GM10248 (cell line): ENCODE results near the gene MSH5.

Experiments used
- CTCF ChIA-PET: fragments of 300-600 bp; sonication (Branson Sonifier 250); formaldehyde crosslinking; extraction: SDS; loops from one replicate; lab custom pipeline; 2021; ENCODE audit warnings: antibody characterized with exemption; lab: Yijun Ruan, JAX
- POLR2A ChIA-PET: fragments of 350-650 bp; sonication (Branson Sonifier 250); formaldehyde crosslinking; extraction: SDS; loops from one replicate; lab custom pipeline; 2020; ENCODE audit warnings: antibody characterized with exemption; lab: Yijun Ruan, JAX
- DNase-seq: peaks from one replicate; pipeline ENCODE4 v3.0.0; 2012; ENCODE audit errors: extremely low spot score
- CTCF ChIP-seq: IDR thresholded peaks from 2 replicates; pipeline ENCODE4 v1.5.1; 2012; ENCODE audit warnings: mild to moderate bottlenecking, low read depth; ENCODE audit errors: extremely low read depth, missing control alignments, control extremely low read depth

Gene MSH5

GRCh38 chr6:31736768-31737314, 3.0 kb upstream of the MSH5 start:
- DNase-seq, result no peak
- no peak for TF ChIP-seq CTCF
- CTCF ChIA-PET, result interaction anchor here (1.2 to 11.4 kb wide), 6 partner anchors 9 to 70 kb away, joined by 3 to 73 read pairs (median 14); partner anchors contain the start of genes DDAH2, LSM2 and MPIG6B
- POLR2A ChIA-PET, result interaction anchor here (0.5 to 1.6 kb wide), 6 partner anchors 9 to 205 kb away, joined by 3 to 15 read pairs (median 4); partner anchors contain the start of genes HSPA1B, LSM2 and NFKBIL1

- ChIA-PET POLR2A (interaction anchor here (0.6 to 1.6 kb wide), 7 partner anchors 10 to 205 kb away, joined by 3 to 15 read pairs (median 4); partner anchors contain the start of genes HSPA1A, HSPA1B, HSPA1L and LSM2), CTCF (interaction anchor here (1.0 to 11.4 kb wide), 13 partner anchors 10 to 192 kb away, joined by 3 to 73 read pairs (median 4); partner anchors contain the start of genes ATP6V1G2, DDAH2, HSPA1B and LSM2)
- DNase-seq, result no peak
- no peak for TF ChIP-seq CTCF
Observed at GRCh38 chr6:31737315-31737990, 2.4 kb upstream of the MSH5 start.

- peak; percentile 77 for DNase-seq
- TF ChIP-seq CTCF, result peak; percentile 23
- POLR2A ChIA-PET, result interaction anchor here (0.5 to 1.6 kb wide), 11 partner anchors 11 to 163 kb away, joined by 3 to 15 read pairs (median 4); partner anchors contain the start of genes HSPA1A, HSPA1B, HSPA1L and LSM2
- CTCF ChIA-PET, result interaction anchor here (1.0 to 11.4 kb wide), 15 partner anchors 11 to 193 kb away, joined by 3 to 73 read pairs (median 4); partner anchors contain the start of genes ATP6V1G2, C6orf47, DDAH2 and HSPA1B
Observed at GRCh38 chr6:31737991-31738979, 1.5 kb upstream of the MSH5 start.

GRCh38 chr6:31740397-31741223, 805 bp downstream of the MSH5 start:
- no peak for TF ChIP-seq CTCF
- no peak for DNase-seq
- ChIA-PET POLR2A (interaction anchor here (0.7 to 1.4 kb wide), 4 partner anchors 11 to 92 kb away, joined by 3 to 9 read pairs (median 4); partner anchors contain the start of gene HSPA1B), CTCF (interaction anchor here (0.8 to 11.4 kb wide), 10 partner anchors 11 to 79 kb away, joined by 3 to 73 read pairs (median 4); partner anchors contain the start of genes C6orf47 and DDAH2)

GRCh38 chr6:31741815-31742214, 2.0 kb downstream of the MSH5 start:
- ChIA-PET POLR2A (no interaction called here), CTCF (interaction anchor here (1.0 to 11.4 kb wide), 5 partner anchors 11 to 190 kb away, joined by 3 to 73 read pairs (median 3); partner anchors contain the start of gene DDAH2)
- no peak for TF ChIP-seq CTCF
- DNase-seq, result no peak
